Myocyte (in vitro differentiated cells): ENCODE results near the gene OR10H4. TPM values are rescaled to one million over a fixed set of nuclear protein-coding genes. Genes with fewer than 3 reads are reported as not detected.
"Not testable (repeated sequence)": the region's sequence is repeated elsewhere in the genome, so short reads cannot be mapped to it uniquely, and the experiment has no call there.

ENCODE experiments used
- DNase-seq: peaks from one replicate; pipeline ENCODE4 v3.0.0-alpha.2; 2012; ENCODE audit warnings: low read depth
- total RNA-seq: library from RNA; depleted of rRNA; stranded (reverse); fragments of >200 nt; gene quantifications from 2 replicates; pipeline ENCODE4 v1.2.3, GENCODE V29; 2014

The OR10H4 gene
- total RNA-seq, 1 donor from 2014 or later: not detected

- no peak for DNase-seq
These were observed 11.9 kb upstream of the OR10H4 start for GRCh38 chr19:15936950-15937349.

- no peak for DNase-seq
These were observed 11.0 kb upstream of the OR10H4 start for GRCh38 chr19:15937771-15938170.

GRCh38 chr19:15944401-15944800 lies 4.4 kb upstream of the OR10H4 start:
- no peak for DNase-seq

- DNase-seq: no peak
These were observed 3.5 kb upstream of the OR10H4 start for GRCh38 chr19:15945301-15945700.

GRCh38 chr19:15954820-15955219 lies 6.0 kb downstream of the OR10H4 start:
- DNase-seq: no peak

GRCh38 chr19:15962319-15962718 lies 13.5 kb downstream of the OR10H4 start:
- no peak for DNase-seq

- DNase-seq: no peak
These were observed 15.4 kb downstream of the OR10H4 start for GRCh38 chr19:15964231-15964630.

- no peak for DNase-seq
These were observed 22.5 kb downstream of the OR10H4 start for GRCh38 chr19:15971224-15971780.

- not testable (repeated sequence) for DNase-seq
These were observed 23.2 kb downstream of the OR10H4 start for GRCh38 chr19:15972043-15972442.

- DNase-seq: no peak
These were observed 26.0 kb downstream of the OR10H4 start for GRCh38 chr19:15974856-15975255.

GRCh38 chr19:15976836-15977689 lies 28.3 kb downstream of the OR10H4 start:
- DNase-seq: no peak

GRCh38 chr19:15977690-15978089 lies 28.9 kb downstream of the OR10H4 start:
- DNase-seq: no peak

- DNase-seq: no peak
These were observed 30.5 kb downstream of the OR10H4 start for GRCh38 chr19:15979293-15979692.

- not testable (repeated sequence) for DNase-seq
These were observed 37.0 kb downstream of the OR10H4 start for GRCh38 chr19:15985831-15986230.

- DNase-seq: no peak
These were observed 37.9 kb downstream of the OR10H4 start for GRCh38 chr19:15986701-15987100.

GRCh38 chr19:15989889-15990288 lies 41.1 kb downstream of the OR10H4 start:
- DNase-seq: no peak

GRCh38 chr19:15991602-15992001 lies 42.8 kb downstream of the OR10H4 start:
- no peak for DNase-seq

GRCh38 chr19:15992014-15992413 lies 43.2 kb downstream of the OR10H4 start:
- no peak for DNase-seq

GRCh38 chr19:15995536-15995935 lies 46.7 kb downstream of the OR10H4 start:
- DNase-seq: no peak

GRCh38 chr19:15998166-15998565 lies 49.4 kb downstream of the OR10H4 start:
- DNase-seq: no peak
